AG09309 (cell line): Measurements from ENCODE around the gene RERE.

Source experiments
- DNase-seq: peaks from one replicate; pipeline ENCODE4 v3.0.0-alpha.2; 2010; ENCODE audit warnings: low read depth
- H3K4me3 ChIP-seq: 2 replicates; pipeline ENCODE4 v1.5.1; 2011; ENCODE audit warnings: mild to moderate bottlenecking, low read depth, low read length, moderate library complexity; ENCODE audit not compliant: control insufficient read depth
- TF ChIP-seq, protein P1 (sequence below): IDR thresholded peaks from 2 replicates; pipeline ENCODE4 v1.5.1; 2011; ENCODE audit warnings: mild to moderate bottlenecking, low read depth, low read length, inconsistent platforms; ENCODE audit not compliant: insufficient read depth, control insufficient read depth; ENCODE audit errors: missing control alignments

The RERE gene

DNA sequence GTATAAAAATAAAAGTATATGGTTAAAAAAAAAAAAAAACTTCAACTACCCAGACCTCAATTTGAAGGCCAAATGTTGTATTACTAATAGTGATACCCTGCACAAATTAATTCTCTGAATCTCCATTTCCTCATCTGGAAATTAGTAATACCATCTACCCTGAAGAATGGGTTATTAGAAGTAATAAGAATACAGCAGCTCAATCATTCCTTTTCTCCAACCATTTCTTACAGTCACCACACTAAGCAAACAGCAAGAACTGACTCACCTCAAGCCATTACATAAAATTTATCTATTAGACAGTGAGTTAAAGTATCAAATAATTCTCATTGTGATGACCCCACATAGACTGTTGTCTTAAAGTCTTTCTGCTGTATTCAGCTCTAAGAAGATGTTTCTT, 39.6 kb downstream of the RERE start:
- H3K4me3 ChIP-seq, result no peak overlapping the region
- no peak for DNase-seq
- TF ChIP-seq, protein P1, sequence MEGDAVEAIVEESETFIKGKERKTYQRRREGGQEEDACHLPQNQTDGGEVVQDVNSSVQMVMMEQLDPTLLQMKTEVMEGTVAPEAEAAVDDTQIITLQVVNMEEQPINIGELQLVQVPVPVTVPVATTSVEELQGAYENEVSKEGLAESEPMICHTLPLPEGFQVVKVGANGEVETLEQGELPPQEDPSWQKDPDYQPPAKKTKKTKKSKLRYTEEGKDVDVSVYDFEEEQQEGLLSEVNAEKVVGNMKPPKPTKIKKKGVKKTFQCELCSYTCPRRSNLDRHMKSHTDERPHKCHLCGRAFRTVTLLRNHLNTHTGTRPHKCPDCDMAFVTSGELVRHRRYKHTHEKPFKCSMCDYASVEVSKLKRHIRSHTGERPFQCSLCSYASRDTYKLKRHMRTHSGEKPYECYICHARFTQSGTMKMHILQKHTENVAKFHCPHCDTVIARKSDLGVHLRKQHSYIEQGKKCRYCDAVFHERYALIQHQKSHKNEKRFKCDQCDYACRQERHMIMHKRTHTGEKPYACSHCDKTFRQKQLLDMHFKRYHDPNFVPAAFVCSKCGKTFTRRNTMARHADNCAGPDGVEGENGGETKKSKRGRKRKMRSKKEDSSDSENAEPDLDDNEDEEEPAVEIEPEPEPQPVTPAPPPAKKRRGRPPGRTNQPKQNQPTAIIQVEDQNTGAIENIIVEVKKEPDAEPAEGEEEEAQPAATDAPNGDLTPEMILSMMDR, result no peak

DNA sequence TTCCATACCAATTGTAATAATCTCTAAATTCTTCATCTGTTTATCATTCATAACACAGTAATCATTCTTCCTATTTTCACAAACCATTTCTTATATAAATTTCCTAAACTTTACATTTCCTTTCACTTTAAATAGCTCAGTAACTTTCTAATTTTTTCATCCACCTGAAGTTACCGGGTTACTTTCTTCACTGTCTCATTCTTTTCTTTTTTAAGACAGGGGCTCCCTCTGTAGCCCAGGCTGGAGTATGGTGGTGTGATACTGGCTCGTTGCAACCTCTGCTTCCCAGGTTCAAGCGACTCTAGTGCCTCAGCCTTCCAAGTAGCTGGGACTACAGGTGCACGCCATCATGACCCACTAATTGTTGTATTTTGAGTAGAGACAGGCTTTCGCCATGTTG, 41.3 kb downstream of the RERE start:
- no peak overlapping the region for H3K4me3 ChIP-seq
- TF ChIP-seq, protein P1, result no peak
- no peak for DNase-seq

DNA sequence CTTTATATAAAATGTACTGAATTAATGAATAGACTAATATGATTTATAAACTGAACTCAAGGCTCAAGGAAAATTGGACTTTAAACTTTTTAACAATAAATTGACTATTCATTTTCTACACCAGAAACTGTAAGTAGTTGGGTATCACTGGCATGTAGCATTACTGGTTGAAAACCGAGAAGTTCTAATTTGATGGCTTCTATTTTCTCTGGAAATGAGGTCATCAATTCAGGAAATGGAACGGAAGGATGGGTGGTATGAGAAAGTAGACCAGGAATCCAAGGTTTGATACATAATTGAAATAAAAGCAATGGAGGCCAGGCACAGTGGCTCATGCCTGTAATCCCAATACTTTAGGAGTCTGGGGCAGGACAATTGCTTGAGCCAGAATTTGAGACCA, 50.4 kb downstream of the RERE start:
- H3K4me3 ChIP-seq, result no peak overlapping the region
- DNase-seq, result no peak
- TF ChIP-seq, protein P1, result no peak

DNA sequence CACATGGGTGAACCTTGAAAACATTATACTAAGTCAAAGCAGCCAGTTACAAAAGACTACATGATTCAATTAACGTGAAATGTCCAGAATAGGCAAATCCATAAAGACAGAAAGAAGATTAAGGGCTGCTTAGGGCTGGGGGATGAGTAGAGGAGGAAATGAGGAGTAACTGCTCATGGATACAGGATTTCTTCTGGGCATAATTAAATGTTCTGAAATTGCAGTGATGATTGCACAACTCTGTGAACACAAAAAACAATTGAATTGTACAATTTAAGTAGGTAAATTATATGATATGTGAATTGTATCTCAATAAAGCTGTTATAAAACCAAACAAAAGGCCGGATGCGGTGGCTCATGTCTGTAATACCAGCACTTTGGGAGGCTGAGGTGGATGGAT, 52.2 kb downstream of the RERE start:
- no peak overlapping the region for H3K4me3 ChIP-seq
- DNase-seq, result no peak
- TF ChIP-seq, protein P1, result no peak

DNA sequence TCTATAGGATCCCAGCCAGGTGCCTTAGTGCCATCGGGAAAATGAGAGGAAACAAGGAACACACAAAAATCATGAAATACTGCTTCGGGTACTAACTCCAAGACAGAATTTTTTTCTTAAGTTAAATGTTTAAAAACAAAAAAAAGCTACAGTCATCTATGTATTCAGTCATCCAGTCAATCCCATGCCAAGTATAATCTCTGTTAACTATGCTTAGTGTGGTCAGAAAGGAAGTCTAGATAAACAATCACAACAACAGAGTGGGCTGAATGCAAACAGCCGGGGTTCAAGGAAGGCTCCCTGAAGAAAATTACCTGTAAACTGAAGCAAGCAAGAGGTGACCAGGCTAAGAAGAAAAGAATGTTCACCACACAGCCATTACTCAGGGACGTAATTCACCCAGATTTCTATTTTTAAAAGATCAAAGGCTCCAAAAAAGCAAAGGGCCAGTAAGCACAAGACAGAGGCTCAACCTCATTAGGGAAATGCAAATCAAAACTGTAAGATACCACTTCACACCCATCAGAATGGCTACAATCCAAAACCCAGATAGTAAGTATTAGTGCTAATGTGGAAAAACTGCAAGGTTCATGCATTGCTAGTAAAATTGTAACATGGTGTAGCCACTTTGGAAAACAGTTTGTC, 53.0 kb downstream of the RERE start:
- TF ChIP-seq, protein P1, result no peak
- no peak for DNase-seq
- H3K4me3 ChIP-seq, result no peak overlapping the region

DNA sequence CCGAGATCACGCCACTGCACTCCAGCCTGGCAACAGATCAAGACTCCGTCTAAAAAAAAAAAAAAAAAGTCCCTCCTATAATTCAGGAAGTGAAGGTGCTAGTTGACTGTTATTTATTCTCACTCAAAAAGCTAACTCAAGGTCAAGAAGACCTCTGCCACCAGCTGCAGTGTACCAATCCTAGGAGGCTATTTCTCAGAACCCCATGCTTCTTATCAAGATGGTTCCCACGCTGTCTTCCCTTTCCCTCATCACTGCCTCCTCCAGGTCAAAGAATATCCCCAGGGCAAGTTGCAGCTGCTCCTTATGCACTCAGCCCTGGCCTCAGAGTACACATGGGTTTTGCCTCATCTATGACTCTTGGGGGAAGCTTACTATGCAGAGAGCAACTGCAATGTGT, 53.6 kb downstream of the RERE start:
- TF ChIP-seq, protein P1, result no peak
- no peak for DNase-seq

DNA sequence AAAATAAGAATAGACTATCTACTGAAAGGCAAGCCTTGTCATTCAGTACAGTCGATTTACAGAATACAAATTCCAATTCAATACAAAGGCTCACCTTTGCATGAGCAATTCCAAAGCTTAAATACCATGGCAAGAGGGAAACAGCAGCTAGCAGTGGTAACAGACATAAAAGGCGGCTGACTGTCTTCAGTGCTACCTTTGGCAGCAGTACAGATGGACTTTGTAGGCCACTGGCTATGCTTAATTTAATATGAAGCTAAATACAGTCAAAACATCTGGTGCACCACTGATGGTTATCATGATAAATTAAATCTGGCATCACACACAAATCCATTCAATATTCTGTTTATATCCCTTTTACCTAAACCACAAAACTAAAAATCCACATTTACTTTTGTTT, 62.4 kb downstream of the RERE start:
- no peak for DNase-seq
- TF ChIP-seq, protein P1, result no peak
- H3K4me3 ChIP-seq, result no peak overlapping the region

More for the DNA sequence above, 53.6 kb downstream of the RERE start:
- H3K4me3 ChIP-seq, result no peak overlapping the region
